MCF 10A (cell line): ENCODE results near the gene POLR2F. TPM values are rescaled to one million over a fixed set of nuclear protein-coding genes. Genes with fewer than 3 reads are reported as not detected.
"Not testable (repeated sequence)": the region's sequence is repeated elsewhere in the genome, so short reads cannot be mapped to it uniquely, and the experiment has no call there.

Experiments
- BruUV-seq: library from RNA; stranded (reverse); fragments of 400-500 nt; replicated peaks from 2 replicates; lab custom pipeline; 2021; lab: Mats Ljungman, UMichigan
- CTCF ChIA-PET: fragments of 300-600 bp; sonication (Branson Sonifier 250); formaldehyde crosslinking; extraction: SDS; loops from one replicate; lab custom pipeline; 2021; ENCODE audit warnings: antibody characterized with exemption, inconsistent platforms; lab: Yijun Ruan, JAX
- POLR2A ChIA-PET: fragments of 300-600, 350-650 bp; sonication (Branson Sonifier 250); formaldehyde crosslinking; extraction: SDS; loops from one replicate; lab custom pipeline; 2020; ENCODE audit warnings: antibody characterized with exemption, inconsistent platforms; lab: Yijun Ruan, JAX
- DNase-seq: peaks from one replicate; pipeline ENCODE4 v3.0.0-alpha.2; 2018; ENCODE audit not compliant: unreplicated experiment
- H3K27ac Mint-ChIP-seq: one replicate; pipeline ENCODE4 v1.8.0; 2022; ENCODE audit warnings: mild to moderate bottlenecking, low read depth, mixed read lengths; ENCODE audit not compliant: unreplicated experiment
- H3K27me3 Mint-ChIP-seq: one replicate; pipeline ENCODE4 v1.8.0; 2022; ENCODE audit warnings: mixed read lengths; ENCODE audit not compliant: insufficient read depth, unreplicated experiment
- H3K36me3 Mint-ChIP-seq: one replicate; pipeline ENCODE4 v1.8.0; 2022; ENCODE audit warnings: mild to moderate bottlenecking, moderate library complexity, mixed read lengths; ENCODE audit not compliant: insufficient read depth, unreplicated experiment
- H3K4me1 Mint-ChIP-seq: one replicate; pipeline ENCODE4 v1.8.0; 2022; ENCODE audit warnings: mixed read lengths; ENCODE audit not compliant: insufficient read depth, unreplicated experiment
- H3K4me3 Mint-ChIP-seq: one replicate; pipeline ENCODE4 v1.8.0; 2022; ENCODE audit warnings: mild to moderate bottlenecking, moderate library complexity, mixed read lengths; ENCODE audit not compliant: unreplicated experiment
- H3K9me3 Mint-ChIP-seq: one replicate; pipeline ENCODE4 v1.8.0; 2022; ENCODE audit warnings: mixed read lengths; ENCODE audit not compliant: unreplicated experiment
- CTCF ChIP-seq: fragments of 200-600 bp; IDR thresholded peaks from one replicate; pipeline ENCODE4 v1.8.0; 2022; ENCODE audit warnings: antibody characterized with exemption, mild to moderate bottlenecking; ENCODE audit not compliant: unreplicated experiment
- intact Hi-C: fragments of 100-400 bp; cut with micrococcal nuclease; formaldehyde crosslinking; loops from 2 replicates; pipeline ENCODE4 v1.14.1; 2022
- total RNA-seq: library from RNA; stranded (reverse); gene quantifications from 2 replicates; pipeline ENCODE4 v1.2.3, GENCODE V29; 2022

The POLR2F gene
- total RNA-seq, 1 experiment from 2014 or later: 87.5 TPM

- CTCF ChIA-PET: interaction anchor here (0.9 to 1.7 kb wide), 4 partner anchors 10 to 38 kb away, joined by 3 to 7 read pairs (median 4); no protein-coding TSS in a partner anchor
- H3K4me1 Mint-ChIP-seq: no peaks in the 10 kb centered on the region
- H3K27me3 Mint-ChIP-seq: no peaks in the 10 kb centered on the region
- BruUV-seq: no TSS peak
- peaks cover 25% of the 10 kb centered on the region for H3K36me3 Mint-ChIP-seq
- no peak overlapping the region for H3K27ac Mint-ChIP-seq
- TF ChIP-seq CTCF: no peak
- POLR2A ChIA-PET: interaction anchor here (0.6 kb wide), 1 partner anchor 626 kb away, joined by 3 read pairs; no protein-coding TSS in a partner anchor
- no peak overlapping the region for H3K4me3 Mint-ChIP-seq
- no peaks in the 10 kb centered on the region for H3K9me3 Mint-ChIP-seq
- intact Hi-C loops: no loop called here
- no peak for DNase-seq
Measured at GRCh38 chr22:37972527-37972926, 19.0 kb downstream of the POLR2F start.

GRCh38 chr22:37973271-37974170, 20.0 kb downstream of the POLR2F start:
- ChIA-PET POLR2A (no interaction called here), CTCF (interaction anchor here (0.9 to 1.7 kb wide), 2 partner anchors 9 to 19 kb away, joined by 3 to 4 read pairs; no protein-coding TSS in a partner anchor)
- intact Hi-C loops: no loop called here
- DNase-seq: no peak
- Mint-ChIP-seq H3K27me3 (no peaks in the 10 kb centered on the region), H3K27ac (no peak overlapping the region), H3K4me1 (no peaks in the 10 kb centered on the region), H3K36me3 (peaks cover 15% of the 10 kb centered on the region), H3K4me3 (no peak overlapping the region), H3K9me3 (no peaks in the 10 kb centered on the region)
- BruUV-seq: no TSS peak
- TF ChIP-seq CTCF: no peak

GRCh38 chr22:37975153-37975552, 21.7 kb downstream of the POLR2F start:
- DNase-seq: no peak
- intact Hi-C loops: no loop called here
- Mint-ChIP-seq H3K27me3 (no peaks in the 10 kb centered on the region), H3K36me3 (peaks cover 6% of the 10 kb centered on the region), H3K4me1 (no peaks in the 10 kb centered on the region), H3K27ac (no peak overlapping the region), H3K4me3 (no peak overlapping the region), H3K9me3 (no peaks in the 10 kb centered on the region)
- no TSS peak for BruUV-seq
- TF ChIP-seq CTCF: no peak
- ChIA-PET POLR2A (interaction anchor here (0.6 to 0.7 kb wide), 2 partner anchors 10 to 22 kb away, joined by 3 read pairs; partner anchors contain the start of genes C22orf23 and POLR2F), CTCF (interaction anchor here (1.1 to 2.6 kb wide), 2 partner anchors 9 to 77 kb away, joined by 3 to 11 read pairs; no protein-coding TSS in a partner anchor)

- CTCF ChIA-PET: interaction anchor here (1.1 to 2.6 kb wide), 2 partner anchors 10 to 76 kb away, joined by 3 to 11 read pairs; no protein-coding TSS in a partner anchor
- H3K27ac Mint-ChIP-seq: peak overlapping the region; percentile 41
- BruUV-seq, H3K27me3 Mint-ChIP-seq, H3K4me3 Mint-ChIP-seq, POLR2A ChIA-PET, H3K9me3 Mint-ChIP-seq, intact Hi-C loops, H3K36me3 Mint-ChIP-seq, H3K4me1 Mint-ChIP-seq, DNase-seq: not testable (repeated sequence)
Measured at GRCh38 chr22:37976022-37976421, 22.5 kb downstream of the POLR2F start.
